Lower leg skin (tissue), 4 donors: ENCODE measurements around the gene TCERG1L. TPM values are rescaled to one million over a fixed set of nuclear protein-coding genes. Genes with fewer than 3 reads are reported as not detected.

ENCODE experiments used
- DNase-seq, 2 donors: peaks; one replicate each; pipeline ENCODE4 v3.0.0-alpha.2; 2019; ENCODE audit warnings: low spot score in 2 of 2
- H3K4me3 ChIP-seq: fragments of 200-600 bp; sonication (generic); 2 replicates; pipeline ENCODE4 v1.5.1; 2017; ENCODE audit warnings: mild to moderate bottlenecking, low read depth; ENCODE audit not compliant: poor library complexity, severe bottlenecking
- CTCF ChIP-seq, 3 donors: fragments of 450-650 bp; IDR thresholded peaks; one replicate each; pipeline ENCODE4 v1.5.1; 2016; ENCODE audit warnings: antibody characterized with exemption in 3 of 3, mild to moderate bottlenecking in 3 of 3, moderate library complexity in 2 of 3
- POLR2A ChIP-seq, 2 donors: fragments of 450-650 bp; IDR thresholded peaks; one replicate each; pipeline ENCODE4 v1.6.1; 2016 to 2017; ENCODE audit warnings: antibody characterized with exemption in 2 of 2, mild to moderate bottlenecking in 1 of 2, moderate library complexity in 1 of 2
- WGBS, 2 donors: methylation state at CpG; one replicate each; pipeline ENCODE4 v1.1.5; 2018; 5-methylcytosine and 5-hydroxymethylcytosine counted together
- intact Hi-C: fragments of 100-400 bp; cut with DNase I; formaldehyde crosslinking; loops from one replicate; pipeline ENCODE4 v1.15.0; 2023; ENCODE audit warnings: low total_unique reads
- total RNA-seq, 4 donors: library from RNA; depleted of rRNA; stranded (reverse); fragments of >200 nt; gene quantifications; one replicate each; pipeline ENCODE4 v1.1.0, GENCODE V29; 2016

TCERG1L gene
- total RNA-seq, 4 donors from 2014 or later: 0.57 to 1.1 (median 0.90) TPM

GRCh38 chr10:131212763-131213325 lies 98.7 kb downstream of the TCERG1L start:
- DNase-seq: peak in 1 of 2 donors; percentile 72
- intact Hi-C loops: no loop called here
- no peak overlapping the region for H3K4me3 ChIP-seq
- TF ChIP-seq POLR2A (IDR thresholded peaks at IDR 0.05) (no peak), CTCF (IDR thresholded peaks at IDR 0.05) (no peak)
- 66 to 69% methylated on average over 5 of the region's 5 CpGs for WGBS, 2 donors

- intact Hi-C loops: no loop called here
- H3K4me3 ChIP-seq: no peak overlapping the region
- DNase-seq: peak in 1 of 2 donors; percentile 58
- WGBS, 2 donors: 71 to 78% methylated on average over 2 of the region's 2 CpGs
- TF ChIP-seq POLR2A (IDR thresholded peaks at IDR 0.05): no peak
- TF ChIP-seq CTCF (IDR thresholded peaks at IDR 0.05): no peak
Measured at GRCh38 chr10:131211965-131212619, 99.4 kb downstream of the TCERG1L start.

GRCh38 chr10:131211559-131211958 lies 100.0 kb downstream of the TCERG1L start:
- WGBS, 2 donors: 23 to 40% methylated on average over 9 of the region's 9 CpGs
- TF ChIP-seq POLR2A (IDR thresholded peaks at IDR 0.05): no peak
- TF ChIP-seq CTCF (IDR thresholded peaks at IDR 0.05): no peak
- no peak overlapping the region for H3K4me3 ChIP-seq
- intact Hi-C loops: no loop called here
- no peak for DNase-seq

- peak in 1 of 2 donors; percentile 84 for DNase-seq
- TF ChIP-seq CTCF (IDR thresholded peaks at IDR 0.05): no peak
- no peak for TF ChIP-seq POLR2A (IDR thresholded peaks at IDR 0.05)
- intact Hi-C loops: no loop called here
- H3K4me3 ChIP-seq: no peak overlapping the region
- WGBS, 2 donors: 54 to 63% methylated on average over 9 to 10 of the region's 10 CpGs
Measured at GRCh38 chr10:131211146-131211545, 100.4 kb downstream of the TCERG1L start.

- no peak overlapping the region for H3K4me3 ChIP-seq
- DNase-seq: no peak
- intact Hi-C loops: no loop called here
Measured at GRCh38 chr10:131210181-131210580, 101.3 kb downstream of the TCERG1L start.

More at GRCh38 chr10:131210181-131210580, 101.3 kb downstream of the TCERG1L start:
- 53 to 61% methylated on average over 3 of the region's 3 CpGs for WGBS, 2 donors
- no peak for TF ChIP-seq POLR2A (IDR thresholded peaks at IDR 0.05)
- no peak for TF ChIP-seq CTCF (IDR thresholded peaks at IDR 0.05)
